ENCODE measurements around the gene XYLT1. TPM values are rescaled to one million over a fixed set of nuclear protein-coding genes. Genes with fewer than 3 reads are reported as not detected.

XYLT1 gene
- total RNA-seq, 1 donor from 2014 or later: 14.5 TPM

Small RNA genes within 50 kb of the gene (small RNA-seq; reads per million reads assigned to genes)
- not detected for gene AC109446.1 (ENCODE audit: low replicate concordance)

All from tongue (tissue), 2 donors.